ENCODE data around the gene EPHA10.

- TF ChIP-seq CTCF (IDR thresholded peaks at IDR 0.05) (no peak), POLR2A (IDR thresholded peaks at IDR 0.05) (no peak), POLR2AphosphoS5 (IDR thresholded peaks at IDR 0.05) (no peak), EP300 (IDR thresholded peaks at IDR 0.05; ENCODE audit: low read depth) (no peak)
These were observed 45.0 kb upstream of the EPHA10 start for GRCh38 chr1:37809942-37810341.
